ENCODE measurements around the gene PROX1. TPM values are rescaled to one million over a fixed set of nuclear protein-coding genes. Genes with fewer than 3 reads are reported as not detected.

The PROX1 gene
- total and polyA plus RNA-seq, 2 of the 8 experiments (the other 6 are each of a cell fraction or from before 2014, with no cell fraction given) = 0.30 to 2.0 TPM

- no peak for TF ChIP-seq CHD7 (IDR thresholded peaks at IDR 0.05; ENCODE audit: insufficient replicate concordance, low read length)
- TF ChIP-seq YY1 (IDR thresholded peaks at IDR 0.05; ENCODE audit: low read depth, low read length) = no peak
These were observed 9.9 kb upstream of the PROX1 start (continued) for GRCh38 chr1:213977909-213978308.
